ENCODE results near the gene TLE5.
A peak's percentile ranks its signal among the peaks of the same experiment; 100 is the strongest.

The TLE5 gene

GRCh38 chr19:3034656-3035541, 27.4 kb downstream of the TLE5 start:
- Histone ChIP-seq H2BK120ac (ENCODE audit: low read depth, low read length) (no peak overlapping the region), H3K27me3 (ENCODE audit: control insufficient read depth in 3 of 3, insufficient read depth in 3 of 3, low read depth in 1 of 3, low read length in 3 of 3) (peaks cover 2 to 61% (median 57%) of the 10 kb centered on the region in 3 experiments), H4K8ac (ENCODE audit: low read depth, low read length) (no peak overlapping the region), H3K27ac (replicated peaks; ENCODE audit: low read length) (no peak overlapping the region), H4K91ac (ENCODE audit: low read depth, low read length, poor library complexity) (no peak overlapping the region), H2BK5ac (ENCODE audit: low read length) (no peak overlapping the region), H3K23ac (ENCODE audit: low read depth, low read length, poor library complexity) (peak overlapping the region; percentile 58), H2BK12ac (ENCODE audit: low read length) (no peak overlapping the region), H3K4ac (ENCODE audit: low read length) (no peak overlapping the region), H3K9me3 (replicated peaks in 1 of 2; ENCODE audit: control insufficient read depth in 2 of 2, insufficient read depth in 1 of 2, low read depth in 1 of 2, low read length in 2 of 2) (no peaks in the 10 kb centered on the region), H2AFZ (ENCODE audit: low read length) (peak overlapping the region; percentile 45), H2AK5ac (ENCODE audit: low read depth, low read length) (peak overlapping the region; percentile 22), H3K4me2 (ENCODE audit: insufficient read depth, low read length, poor library complexity, severe bottlenecking) (peak overlapping the region; percentile 57), H3K36me3 (replicated peaks in 1 of 2; ENCODE audit: control insufficient read depth in 2 of 2, insufficient read depth in 2 of 2, low read length in 2 of 2) (no peaks in the 10 kb centered on the region), H3K79me1 (ENCODE audit: low read depth, low read length) (no peaks in the 10 kb centered on the region), H3K4me1 (ENCODE audit: control insufficient read depth in 2 of 2, insufficient read depth in 1 of 2, low read depth in 1 of 2, low read length in 2 of 2) (peaks cover 12 to 18% of the 10 kb centered on the region in 2 donors), H3K9ac (ENCODE audit: low read depth, low read length, poor library complexity) (peak overlapping the region; percentile 63), H2BK15ac (ENCODE audit: low read length) (no peak overlapping the region), H3K14ac (ENCODE audit: low read length) (no peak overlapping the region), H3K18ac (ENCODE audit: low read length) (peak overlapping the region; percentile 12), H3K4me3 (ENCODE audit: low read length in 2 of 2) (peak overlapping the region; percentile 17 to 33)
- no CpG with 5 or more reads among the region's 28 CpGs for WGBS, 2 donors (ENCODE audit: extremely low coverage in 2 of 2, insufficient read length in 2 of 2, insufficient replicate concordance in 1 of 2)
- DNase-seq (ENCODE audit: low spot score): no peak

GRCh38 chr19:3034406-3034655, 28.0 kb downstream of the TLE5 start:
- peak overlapping the region; percentile 63 for H3K9ac ChIP-seq (ENCODE audit: low read depth, low read length, poor library complexity)
- no peak overlapping the region for H2BK120ac ChIP-seq (ENCODE audit: low read depth, low read length)
- H3K36me3 ChIP-seq (replicated peaks in 1 of 2; ENCODE audit: control insufficient read depth in 2 of 2, insufficient read depth in 2 of 2, low read length in 2 of 2): no peaks in the 10 kb centered on the region
- H3K23ac ChIP-seq (ENCODE audit: low read depth, low read length, poor library complexity): no peak overlapping the region
- no peak overlapping the region for H2BK15ac ChIP-seq (ENCODE audit: low read length)
- H3K27me3 ChIP-seq (ENCODE audit: control insufficient read depth in 3 of 3, insufficient read depth in 3 of 3, low read depth in 1 of 3, low read length in 3 of 3): peaks cover 2 to 62% (median 59%) of the 10 kb centered on the region in 3 experiments
- no peak overlapping the region for H4K91ac ChIP-seq (ENCODE audit: low read depth, low read length, poor library complexity)
- no peak overlapping the region for H3K4me2 ChIP-seq (ENCODE audit: insufficient read depth, low read length, poor library complexity, severe bottlenecking)
- no peaks in the 10 kb centered on the region for H3K79me1 ChIP-seq (ENCODE audit: low read depth, low read length)
- no peak overlapping the region for H2BK5ac ChIP-seq (ENCODE audit: low read length)
- no peaks in the 10 kb centered on the region for H3K9me3 ChIP-seq (replicated peaks in 1 of 2; ENCODE audit: control insufficient read depth in 2 of 2, insufficient read depth in 1 of 2, low read depth in 1 of 2, low read length in 2 of 2)
- H2AK5ac ChIP-seq (ENCODE audit: low read depth, low read length): peak overlapping the region; percentile 22
- H4K8ac ChIP-seq (ENCODE audit: low read depth, low read length): no peak overlapping the region
- no peak overlapping the region for H2AFZ ChIP-seq (ENCODE audit: low read length)
- H3K4ac ChIP-seq (ENCODE audit: low read length): no peak overlapping the region
- H3K4me1 ChIP-seq (ENCODE audit: control insufficient read depth in 2 of 2, insufficient read depth in 1 of 2, low read depth in 1 of 2, low read length in 2 of 2): peaks cover 12 to 18% of the 10 kb centered on the region in 2 donors
- H3K4me3 ChIP-seq (ENCODE audit: low read length in 2 of 2): no peak overlapping the region
- H3K14ac ChIP-seq (ENCODE audit: low read length): no peak overlapping the region
- H2BK12ac ChIP-seq (ENCODE audit: low read length): no peak overlapping the region
- no peak overlapping the region for H3K18ac ChIP-seq (ENCODE audit: low read length)
- DNase-seq (ENCODE audit: low spot score): no peak
- H3K27ac ChIP-seq (replicated peaks; ENCODE audit: low read length): no peak overlapping the region

- Histone ChIP-seq H2BK5ac (ENCODE audit: low read length) (no peak overlapping the region), H3K4me3 (ENCODE audit: low read length in 2 of 2) (no peak overlapping the region), H3K79me1 (ENCODE audit: low read depth, low read length) (no peaks in the 10 kb centered on the region), H2BK15ac (ENCODE audit: low read length) (no peak overlapping the region), H3K4me2 (ENCODE audit: insufficient read depth, low read length, poor library complexity, severe bottlenecking) (no peak overlapping the region), H3K9ac (ENCODE audit: low read depth, low read length, poor library complexity) (no peak overlapping the region), H2AK5ac (ENCODE audit: low read depth, low read length) (no peak overlapping the region), H4K91ac (ENCODE audit: low read depth, low read length, poor library complexity) (no peak overlapping the region), H3K36me3 (replicated peaks in 1 of 2; ENCODE audit: control insufficient read depth in 2 of 2, insufficient read depth in 2 of 2, low read length in 2 of 2) (no peaks in the 10 kb centered on the region), H3K27ac (replicated peaks; ENCODE audit: low read length) (no peak overlapping the region), H3K27me3 (ENCODE audit: control insufficient read depth in 3 of 3, insufficient read depth in 3 of 3, low read depth in 1 of 3, low read length in 3 of 3) (peaks cover 4 to 62% (median 60%) of the 10 kb centered on the region in 3 experiments), H2BK12ac (ENCODE audit: low read length) (no peak overlapping the region), H3K23ac (ENCODE audit: low read depth, low read length, poor library complexity) (no peak overlapping the region), H4K8ac (ENCODE audit: low read depth, low read length) (no peak overlapping the region), H3K4me1 (ENCODE audit: control insufficient read depth in 2 of 2, insufficient read depth in 1 of 2, low read depth in 1 of 2, low read length in 2 of 2) (peaks cover 12 to 18% of the 10 kb centered on the region in 2 donors), H3K4ac (ENCODE audit: low read length) (no peak overlapping the region), H3K14ac (ENCODE audit: low read length) (no peak overlapping the region), H2BK120ac (ENCODE audit: low read depth, low read length) (no peak overlapping the region), H3K9me3 (replicated peaks in 1 of 2; ENCODE audit: control insufficient read depth in 2 of 2, insufficient read depth in 1 of 2, low read depth in 1 of 2, low read length in 2 of 2) (no peaks in the 10 kb centered on the region), H3K18ac (ENCODE audit: low read length) (no peak overlapping the region), H2AFZ (ENCODE audit: low read length) (no peak overlapping the region)
- DNase-seq (ENCODE audit: low spot score): no peak
- no CpG with 5 or more reads among the region's 11 CpGs for WGBS, 2 donors (ENCODE audit: extremely low coverage in 2 of 2, insufficient read length in 2 of 2, insufficient replicate concordance in 1 of 2)
Observed at GRCh38 chr19:3033595-3034405, 28.5 kb downstream of the TLE5 start.

- Histone ChIP-seq H3K4ac (ENCODE audit: low read length) (no peak overlapping the region), H3K27me3 (ENCODE audit: control insufficient read depth in 3 of 3, insufficient read depth in 3 of 3, low read depth in 1 of 3, low read length in 3 of 3) (peaks cover 18 to 79% (median 72%) of the 10 kb centered on the region in 3 experiments)
Observed at GRCh38 chr19:3031607-3031867, 30.8 kb downstream of the TLE5 start.

More at GRCh38 chr19:3031607-3031867, 30.8 kb downstream of the TLE5 start:
- Histone ChIP-seq H3K4me3 (ENCODE audit: low read length in 2 of 2) (no peak overlapping the region), H3K18ac (ENCODE audit: low read length) (no peak overlapping the region), H3K27ac (replicated peaks; ENCODE audit: low read length) (no peak overlapping the region), H3K14ac (ENCODE audit: low read length) (no peak overlapping the region), H2AFZ (ENCODE audit: low read length) (no peak overlapping the region), H2BK5ac (ENCODE audit: low read length) (no peak overlapping the region), H4K8ac (ENCODE audit: low read depth, low read length) (no peak overlapping the region), H3K79me1 (ENCODE audit: low read depth, low read length) (no peaks in the 10 kb centered on the region), H3K36me3 (replicated peaks in 1 of 2; ENCODE audit: control insufficient read depth in 2 of 2, insufficient read depth in 2 of 2, low read length in 2 of 2) (no peaks in the 10 kb centered on the region), H3K23ac (ENCODE audit: low read depth, low read length, poor library complexity) (no peak overlapping the region), H4K91ac (ENCODE audit: low read depth, low read length, poor library complexity) (no peak overlapping the region), H2BK120ac (ENCODE audit: low read depth, low read length) (no peak overlapping the region), H3K4me1 (ENCODE audit: control insufficient read depth in 2 of 2, insufficient read depth in 1 of 2, low read depth in 1 of 2, low read length in 2 of 2) (peaks cover 10 to 16% of the 10 kb centered on the region in 2 donors), H3K4me2 (ENCODE audit: insufficient read depth, low read length, poor library complexity, severe bottlenecking) (no peak overlapping the region), H3K9me3 (replicated peaks in 1 of 2; ENCODE audit: control insufficient read depth in 2 of 2, insufficient read depth in 1 of 2, low read depth in 1 of 2, low read length in 2 of 2) (peaks cover 0 to 6% of the 10 kb centered on the region in 2 donors), H2AK5ac (ENCODE audit: low read depth, low read length) (no peak overlapping the region), H2BK12ac (ENCODE audit: low read length) (no peak overlapping the region), H3K9ac (ENCODE audit: low read depth, low read length, poor library complexity) (no peak overlapping the region), H2BK15ac (ENCODE audit: low read length) (no peak overlapping the region)
- WGBS, 2 donors (ENCODE audit: extremely low coverage in 2 of 2, insufficient read length in 2 of 2, insufficient replicate concordance in 1 of 2): no CpG with 5 or more reads among the region's 5 CpGs
- DNase-seq (ENCODE audit: low spot score): no peak

Measured in neuronal stem cell (in vitro differentiated cells).